Endothelial cell of umbilical vein (primary cell): ENCODE measurements around the gene APBB1. TPM values are rescaled to one million over a fixed set of nuclear protein-coding genes. Genes with fewer than 3 reads are reported as not detected.

Source experiments
- BruUV-seq: library from RNA; stranded (reverse); fragments of 400-500 nt; replicated peaks from 2 replicates; lab custom pipeline; 2021; lab: Mats Ljungman, UMichigan
- CTCF ChIA-PET: fragments of 300-600, 350-600 bp; sonication (Branson Sonifier 250); formaldehyde crosslinking; loops from one replicate; lab custom pipeline; 2021; ENCODE audit warnings: antibody characterized with exemption, inconsistent platforms; lab: Charles Lee
- POLR2A ChIA-PET: fragments of 300-600, 350-600 bp; sonication (Branson Sonifier 250); formaldehyde crosslinking; loops from one replicate; lab custom pipeline; 2021; ENCODE audit warnings: antibody characterized with exemption, inconsistent platforms; lab: Charles Lee
- DNase-seq: peaks from one replicate; pipeline ENCODE4 v3.0.0-alpha.2; 2011; ENCODE audit warnings: low read depth, low spot score
- FAIRE-seq: peaks from 2 replicates; lab custom pipeline; 2011; peaks lifted over from hg19 to GRCh38; lab: Jason Lieb, UNC
- H2AFZ ChIP-seq: 2 replicates; pipeline ENCODE4 v1.6.0; 2012; ENCODE audit warnings: low read depth, low read length, control low read depth, inconsistent platforms
- H3K27ac ChIP-seq: 2 replicates; pipeline ENCODE4 v1.5.1; 2011; ENCODE audit warnings: low read depth, mild to moderate bottlenecking, control low read depth, low read length, moderate library complexity; ENCODE audit not compliant: insufficient read depth
- H3K27me3 ChIP-seq, 2 experiments: 2 replicates each; pipeline versions ENCODE4 v1.6.0 to v1.6.1; 2011; ENCODE audit warnings: low read length in 2 of 2, mixed read lengths in 1 of 2; ENCODE audit not compliant: control insufficient read depth in 2 of 2, insufficient read depth in 2 of 2
- H3K36me3 ChIP-seq, 2 experiments: 2 replicates in 1 of 2; 3 replicates in 1 of 2; pipeline ENCODE4 v1.5.1; 2011; ENCODE audit warnings: low read length in 2 of 2, mild to moderate bottlenecking in 1 of 2, moderate library complexity in 1 of 2; ENCODE audit not compliant: control insufficient read depth in 2 of 2, insufficient read depth in 2 of 2; ENCODE audit errors: extremely low read depth in 1 of 2
- H3K4me1 ChIP-seq: 3 replicates; pipeline ENCODE4 v1.5.1; 2011; ENCODE audit warnings: mild to moderate bottlenecking, low read length; ENCODE audit not compliant: control insufficient read depth, insufficient read depth; ENCODE audit errors: extremely low read depth
- H3K4me2 ChIP-seq: 2 replicates; pipeline ENCODE4 v1.6.1; 2011; ENCODE audit warnings: low read length, control low read depth, mixed read lengths; ENCODE audit not compliant: insufficient read depth
- H3K4me3 ChIP-seq, 3 experiments: fragments of 200-600 bp in 1 of 3; sonication (generic), shearing (Covaris generic) in 1 of 3; replicated peaks in 1 of 3; 2 replicates each; pipeline ENCODE4 v1.5.1; 2011 to 2016; ENCODE audit warnings: control low read depth in 3 of 3, low read length in 3 of 3, mild to moderate bottlenecking in 2 of 3, inconsistent platforms in 1 of 3, low read depth in 1 of 3, moderate library complexity in 1 of 3; ENCODE audit not compliant: insufficient read depth in 1 of 3
- H3K79me2 ChIP-seq: 2 replicates; pipeline ENCODE4 v1.6.0; 2012; ENCODE audit warnings: low read length, inconsistent platforms; ENCODE audit not compliant: control insufficient read depth, insufficient read depth
- H3K9ac ChIP-seq: replicated peaks from 2 replicates; pipeline ENCODE3; 2011; ENCODE audit warnings: low read length, control low read depth; ENCODE audit not compliant: insufficient read depth; ENCODE audit errors: extremely low read depth
- H3K9me1 ChIP-seq: replicated peaks from 3 replicates; pipeline ENCODE4 v1.6.0; 2011; ENCODE audit warnings: mild to moderate bottlenecking, low read length; ENCODE audit not compliant: control insufficient read depth, insufficient read depth; ENCODE audit errors: extremely low read depth
- H3K9me3 ChIP-seq: replicated peaks from 2 replicates; pipeline ENCODE4 v1.5.1; 2012; ENCODE audit warnings: low read length, inconsistent platforms; ENCODE audit not compliant: control insufficient read depth, insufficient read depth
- H4K20me1 ChIP-seq: replicated peaks from 2 replicates; pipeline ENCODE3; 2011; ENCODE audit warnings: mild to moderate bottlenecking, low read length; ENCODE audit not compliant: control insufficient read depth, insufficient read depth; ENCODE audit errors: extremely low read depth
- CTCF ChIP-seq, 2 donors: IDR thresholded peaks; 1 replicate in 1 of 2; 2 replicates in 1 of 2; pipeline ENCODE4 v1.5.1; 2011; ENCODE audit warnings: low read length in 2 of 2, mild to moderate bottlenecking in 2 of 2, moderate library complexity in 2 of 2, control low read depth in 1 of 2, inconsistent platforms in 1 of 2, low read depth in 1 of 2; ENCODE audit not compliant: insufficient read depth in 1 of 2; ENCODE audit errors: extremely low read depth in 1 of 2
- EZH2 ChIP-seq: IDR thresholded peaks from 2 replicates; pipeline ENCODE4 v1.6.1; 2012; ENCODE audit warnings: borderline replicate concordance, low read depth, mild to moderate bottlenecking, moderate library complexity, low read length, inconsistent platforms; ENCODE audit not compliant: severe bottlenecking
- FOS ChIP-seq: IDR thresholded peaks from 2 replicates; pipeline ENCODE4 v1.6.1; 2011; ENCODE audit warnings: mild to moderate bottlenecking, low read length, moderate library complexity, borderline replicate concordance; ENCODE audit not compliant: insufficient read depth
- MAX ChIP-seq: IDR thresholded peaks from 2 replicates; pipeline ENCODE4 v1.6.1; 2011; ENCODE audit not compliant: insufficient read depth, insufficient read length
- MYC ChIP-seq: IDR thresholded peaks from one replicate; pipeline ENCODE4 v1.6.1; 2011; ENCODE audit warnings: mild to moderate bottlenecking, low read depth, low read length
- POLR2A ChIP-seq: IDR thresholded peaks from 2 replicates; pipeline ENCODE4 v1.6.1; 2012; ENCODE audit warnings: low read depth, mild to moderate bottlenecking, control low read depth, low read length
- POLR2AphosphoS5 ChIP-seq: IDR thresholded peaks from 2 replicates; pipeline ENCODE4 v1.6.1; 2012; ENCODE audit warnings: low read depth, mild to moderate bottlenecking, control low read depth, low read length, moderate library complexity; ENCODE audit not compliant: insufficient read depth
- dilution Hi-C: fragments of 300-500 bp; cut with MboI; formaldehyde crosslinking; loops from one replicate; pipeline ENCODE4 v1.15.0; 2019; ENCODE audit warnings: low sequenced_read_pairs; ENCODE audit not compliant: extremely low pct_ligation_motif_present
- intact Hi-C: fragments of 100-400 bp; cut with micrococcal nuclease; formaldehyde crosslinking; loops from one replicate; pipeline ENCODE4 v1.10.0; 2022
- polyA plus RNA-seq, 4 experiments: library from polyadenylated mRNA; depleted of rRNA in 3 of 4; stranded (reverse) in 3 of 4; unstranded in 1 of 4; fragments of >200 nt; gene quantifications; 2 replicates each; pipeline versions ENCODE4 v1.2.1 to v1.2.3, GENCODE V29; 2011 to 2012; ENCODE audit warnings: missing spikeins in 1 of 4
- total RNA-seq: library from RNA; stranded (reverse); gene quantifications from 2 replicates; pipeline ENCODE4 v1.2.3, GENCODE V29; 2021

Gene APBB1
- total and polyA plus RNA-seq, 2 donors (not counting 3 experiments of a cell fraction or from before 2014, with no cell fraction given) = 48.0 to 63.5 TPM

GRCh38 chr11:6456361-6457073, 37.6 kb upstream of the APBB1 start:
- Histone ChIP-seq H3K9me1 (no peaks in the 10 kb centered on the region), H3K9ac (no peak overlapping the region), H4K20me1 (no peaks in the 10 kb centered on the region), H3K27me3 (no peaks in the 10 kb centered on the region), H3K27ac (no peak overlapping the region), H3K79me2 (no peaks in the 10 kb centered on the region), H2AFZ (no peak overlapping the region), H3K36me3 (peaks cover 0 to 41% of the 10 kb centered on the region in 2 experiments), H3K9me3 (no peaks in the 10 kb centered on the region), H3K4me3 (no peak overlapping the region), H3K4me2 (no peak overlapping the region), H3K4me1 (no peaks in the 10 kb centered on the region)
- no TSS peak for BruUV-seq
- FAIRE-seq (no peak), DNase-seq (no peak)
- CTCF ChIA-PET = interaction anchor here (0.7 to 3.3 kb wide), 5 partner anchors 8 to 25 kb away, joined by 3 to 23 read pairs (median 3); partner anchors contain the start of genes ARFIP2, HPX and TIMM10B
- no peak for TF ChIP-seq CTCF (IDR thresholded peaks at IDR 0.05; ENCODE audit: extremely low read depth in 1 of 2, insufficient read depth in 1 of 2, low read depth in 1 of 2, low read length in 2 of 2)
- no peak for TF ChIP-seq POLR2AphosphoS5
- TF ChIP-seq MAX = no peak
- no peak for TF ChIP-seq POLR2A
- TF ChIP-seq MYC = no peak
- TF ChIP-seq FOS = no peak
- TF ChIP-seq EZH2 = no peak
- dilution Hi-C loops (no loop called here), intact Hi-C loops (no loop called here)
- POLR2A ChIA-PET = no interaction called here
